K562 (cell line): ENCODE data around the gene ZCCHC14. TPM values are rescaled to one million over a fixed set of nuclear protein-coding genes. Genes with fewer than 3 reads are reported as not detected.

ENCODE experiments used
- ATF6 ChIP-seq: sonication (generic); formaldehyde crosslinking; IDR thresholded peaks from 2 replicates; pipeline ENCODE4 v1.4.0; 2020; ENCODE audit warnings: mild to moderate bottlenecking, missing genetic modification reagents
- CREB3L1 ChIP-seq: fragments of 450-650 bp; IDR thresholded peaks from 2 replicates; pipeline ENCODE4 v1.6.1; 2014; ENCODE audit warnings: low read depth, mild to moderate bottlenecking, moderate library complexity, borderline replicate concordance
- GTF2F1 ChIP-seq: IDR thresholded peaks from 2 replicates; pipeline ENCODE4 v1.6.1; 2011; ENCODE audit warnings: low read depth, low read length, improper control_type of control experiment
- MECOM ChIP-seq: fragments of 250-450 bp; sonication (Bioruptor Pico); IDR thresholded peaks from 2 replicates; pipeline ENCODE4 v1.8.0; 2022; ENCODE audit warnings: inconsistent platforms
- MXI1 ChIP-seq: IDR thresholded peaks from 2 replicates; pipeline ENCODE4 v1.6.1; 2011; ENCODE audit warnings: low read depth, mild to moderate bottlenecking, improper control_type of control experiment, low read length
- NFYB ChIP-seq: IDR thresholded peaks from 2 replicates; pipeline ENCODE4 v1.6.1; 2011; ENCODE audit warnings: mild to moderate bottlenecking, moderate library complexity; ENCODE audit not compliant: insufficient read length; ENCODE audit errors: extremely low read depth
- PHB ChIP-seq: fragments of 250-450 bp; sonication (Bioruptor Pico); IDR thresholded peaks from 2 replicates; pipeline ENCODE4 v1.5.0; 2021
- PHF20 ChIP-seq: fragments of 450-650 bp; IDR thresholded peaks from 2 replicates; pipeline ENCODE4 v1.6.1; 2018; ENCODE audit not compliant: partially characterized antibody
- RUNX1 ChIP-seq: sonication (generic); IDR thresholded peaks from 2 replicates; pipeline ENCODE4 v1.6.1; 2016; ENCODE audit warnings: antibody characterized with exemption, low read depth
- SNRNP70 ChIP-seq: fragments of 200-400 bp; formaldehyde crosslinking; optimal IDR thresholded peaks from 2 replicates; pipeline ENCODE3; 2017; ENCODE audit warnings: low read depth, low read length
- SP2 ChIP-seq: IDR thresholded peaks from 2 replicates; pipeline ENCODE4 v1.6.1; 2011; ENCODE audit warnings: mild to moderate bottlenecking, low read depth, low read length, moderate library complexity; ENCODE audit not compliant: poor library complexity, severe bottlenecking; ENCODE audit errors: extremely low read depth
- SRSF3 ChIP-seq: fragments of 200-400 bp; formaldehyde crosslinking; IDR thresholded peaks from 2 replicates; pipeline ENCODE4 v1.6.1; 2016; ENCODE audit warnings: mild to moderate bottlenecking, low read length, moderate library complexity; ENCODE audit not compliant: insufficient read depth
- THAP7 ChIP-seq: fragments of 250-450 bp; sonication (Bioruptor Pico); IDR thresholded peaks from 2 replicates; pipeline ENCODE4 v1.5.0; 2021
- TRIM25 ChIP-seq: fragments of 450-650 bp; IDR thresholded peaks from 2 replicates; pipeline ENCODE4 v1.7.0; 2016; ENCODE audit warnings: borderline replicate concordance
- XRCC5 ChIP-seq: fragments of 200-400 bp; formaldehyde crosslinking; IDR thresholded peaks from 2 replicates; pipeline ENCODE4 v1.6.1; 2017; ENCODE audit warnings: low read depth, mild to moderate bottlenecking, low read length
- ZNF239 ChIP-seq: fragments of 250-450 bp; sonication (Bioruptor Pico); IDR thresholded peaks from 2 replicates; pipeline ENCODE4 v1.4.0; 2020; ENCODE audit warnings: mild to moderate bottlenecking
- ZNF41 ChIP-seq: fragments of 250-450 bp; sonication (Bioruptor Pico); conservative IDR thresholded peaks from 2 replicates; pipeline ENCODE4 v1.4.0; 2020; ENCODE audit warnings: mild to moderate bottlenecking
- ZNF507 ChIP-seq: conservative IDR thresholded peaks from 2 replicates; pipeline ENCODE4 v1.6.1; 2017; ENCODE audit warnings: missing genetic modification characterization, missing compliant biosample characterization
- ZNF57 ChIP-seq: fragments of 450-650 bp; formaldehyde crosslinking; IDR thresholded peaks from 2 replicates; pipeline ENCODE4 v1.4.0; 2020; ENCODE audit warnings: mild to moderate bottlenecking, moderate library complexity
- ZNF77 ChIP-seq: fragments of 250-450 bp; sonication (Bioruptor Pico); IDR thresholded peaks from 2 replicates; pipeline ENCODE4 v1.5.0; 2020
- ZNF79 ChIP-seq: fragments of 250-450 bp; sonication (Bioruptor Pico); IDR thresholded peaks from 2 replicates; pipeline ENCODE4 v1.4.0; 2020; ENCODE audit warnings: low read depth, mild to moderate bottlenecking, moderate library complexity
- polyA plus RNA-seq, 8 experiments: library from polyadenylated mRNA; depleted of rRNA in 4 of 8; stranded (reverse) in 5 of 8; unstranded in 3 of 8; fragments of >200 nt; fragmentation: Nextera tagmentation in 2 of 8; fragmentation: Illumina TruSeq in 1 of 8; extraction: Ambion mirVana in 2 of 8; extraction: Trizol in 1 of 8; gene quantifications; 2 replicates each; pipeline versions ENCODE4 v1.2.1 to v1.2.3, GENCODE V29; 2011 to 2014; ENCODE audit warnings: inconsistent platforms in 1 of 8, missing spikeins in 1 of 8
- total RNA-seq, 7 experiments: library from RNA; depleted of rRNA in 6 of 7; stranded (reverse); fragments of >200 nt in 6 of 7; fragmentation: Illumina TruSeq in 2 of 7; extraction: Trizol in 2 of 7; gene quantifications; 2 replicates each; pipeline versions ENCODE4 v1.2.1 to v1.2.3, GENCODE V29; 2011 to 2021; ENCODE audit warnings: low replicate concordance in 1 of 7
- TF ChIP-seq, protein P1 (sequence below): sonication (generic); formaldehyde crosslinking; IDR thresholded peaks from 2 replicates; pipeline ENCODE4 v1.8.0; 2022; ENCODE audit warnings: missing genetic modification reagents, mild to moderate bottlenecking, moderate library complexity, borderline replicate concordance

Gene ZCCHC14
- total and polyA plus RNA-seq, 9 of the 15 experiments (the other 6 are each of a cell fraction or from before 2014, with no cell fraction given) = 1.5 to 12.4 (median 2.9) TPM

DNA sequence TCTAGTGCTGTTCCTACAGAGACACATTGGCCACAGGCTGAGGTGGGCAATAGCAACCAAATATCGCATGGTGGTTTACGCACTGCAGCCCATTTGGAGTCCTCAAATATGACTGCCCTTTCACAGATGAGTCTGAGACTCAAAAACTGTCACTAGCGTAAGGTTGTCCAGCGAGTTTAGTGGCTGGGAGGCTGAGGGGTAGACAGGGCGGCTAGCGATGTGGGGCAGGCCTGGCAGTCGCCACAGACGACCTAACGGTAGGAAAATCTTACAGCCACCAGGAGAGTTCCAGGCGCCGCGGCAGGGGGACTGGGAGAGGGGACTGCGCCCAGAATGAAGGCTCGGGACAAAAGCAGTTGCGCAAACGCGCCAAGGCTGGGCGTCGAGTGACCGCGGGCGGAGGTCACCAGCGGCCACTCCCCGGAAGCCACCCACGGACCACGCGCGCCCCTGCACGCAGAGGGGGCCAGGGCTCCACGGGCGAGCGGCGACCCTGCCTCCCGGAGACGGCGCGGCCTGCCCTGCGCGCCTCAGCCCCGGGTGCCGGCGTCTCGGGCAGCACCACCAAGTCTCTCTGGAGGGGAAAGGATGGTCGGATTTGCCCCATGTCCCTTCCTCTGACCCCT is 101.4 kb downstream of the ZCCHC14 start (continued):
- no peak for TF ChIP-seq NFYB
- TF ChIP-seq PHB = 0 out of 2 replicates have a peak, but pooled peaks have one; percentile 81
- TF ChIP-seq XRCC5 = no peak
- TF ChIP-seq MECOM (CRISPR knock-in tag) = no peak
- no peak for TF ChIP-seq ATF6 (CRISPR knock-in tag)
- TF ChIP-seq ZNF239 (CRISPR knock-in tag) = no peak; the same call in 1 of the 2 replicates
- TF ChIP-seq RUNX1 = no peak
- no peak for TF ChIP-seq ZNF77 (CRISPR knock-in tag)
- no peak for TF ChIP-seq ZNF507 (tag)
- no peak for TF ChIP-seq GTF2F1
- TF ChIP-seq PHF20 = no peak
- TF ChIP-seq THAP7 (CRISPR knock-in tag) = no peak
- no peak for TF ChIP-seq TRIM25
- no peak for TF ChIP-seq CREB3L1
- TF ChIP-seq ZNF41 (CRISPR knock-in tag) = no peak
- TF ChIP-seq ZNF57 (CRISPR knock-in tag) = no peak
- TF ChIP-seq MXI1 = no peak
- TF ChIP-seq, protein P1, sequence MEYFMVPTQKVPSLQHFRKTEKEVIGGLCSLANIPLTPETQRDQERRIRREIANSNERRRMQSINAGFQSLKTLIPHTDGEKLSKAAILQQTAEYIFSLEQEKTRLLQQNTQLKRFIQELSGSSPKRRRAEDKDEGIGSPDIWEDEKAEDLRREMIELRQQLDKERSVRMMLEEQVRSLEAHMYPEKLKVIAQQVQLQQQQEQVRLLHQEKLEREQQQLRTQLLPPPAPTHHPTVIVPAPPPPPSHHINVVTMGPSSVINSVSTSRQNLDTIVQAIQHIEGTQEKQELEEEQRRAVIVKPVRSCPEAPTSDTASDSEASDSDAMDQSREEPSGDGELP (CRISPR knock-in tag) = no peak
- TF ChIP-seq SP2 = no peak
- TF ChIP-seq ZNF79 (CRISPR knock-in tag) = no peak
- no peak for TF ChIP-seq SNRNP70
- no peak for TF ChIP-seq SRSF3
